HUES6 (cell line): Measurements from ENCODE around the gene HES1.

Experiments
- H3K27ac ChIP-seq: 2 replicates; pipeline ENCODE4 v1.7.0; 2013; ENCODE audit warnings: low read depth, mild to moderate bottlenecking, low read length, inconsistent platforms
- H3K27me3 ChIP-seq: 2 replicates; pipeline ENCODE4 v1.6.1; 2013; ENCODE audit warnings: low read length; ENCODE audit not compliant: control insufficient read depth, insufficient read depth
- H3K36me3 ChIP-seq: 2 replicates; pipeline ENCODE4 v1.6.1; 2013; ENCODE audit warnings: low read length; ENCODE audit not compliant: control insufficient read depth, insufficient read depth
- H3K4me1 ChIP-seq: 2 replicates; pipeline ENCODE4 v1.6.1; 2013; ENCODE audit warnings: low read length; ENCODE audit not compliant: control insufficient read depth, insufficient read depth
- H3K4me3 ChIP-seq: 2 replicates; pipeline ENCODE4 v1.5.1; 2013; ENCODE audit warnings: low read depth, low read length
- H3K9ac ChIP-seq: one replicate; pipeline ENCODE4 v1.6.1; 2013; ENCODE audit warnings: mild to moderate bottlenecking, low read length
- H3K9me3 ChIP-seq: 2 replicates; pipeline ENCODE4 v1.6.1; 2013; ENCODE audit warnings: low read depth, low read length; ENCODE audit not compliant: control insufficient read depth, insufficient read depth

HES1 gene

DNA sequence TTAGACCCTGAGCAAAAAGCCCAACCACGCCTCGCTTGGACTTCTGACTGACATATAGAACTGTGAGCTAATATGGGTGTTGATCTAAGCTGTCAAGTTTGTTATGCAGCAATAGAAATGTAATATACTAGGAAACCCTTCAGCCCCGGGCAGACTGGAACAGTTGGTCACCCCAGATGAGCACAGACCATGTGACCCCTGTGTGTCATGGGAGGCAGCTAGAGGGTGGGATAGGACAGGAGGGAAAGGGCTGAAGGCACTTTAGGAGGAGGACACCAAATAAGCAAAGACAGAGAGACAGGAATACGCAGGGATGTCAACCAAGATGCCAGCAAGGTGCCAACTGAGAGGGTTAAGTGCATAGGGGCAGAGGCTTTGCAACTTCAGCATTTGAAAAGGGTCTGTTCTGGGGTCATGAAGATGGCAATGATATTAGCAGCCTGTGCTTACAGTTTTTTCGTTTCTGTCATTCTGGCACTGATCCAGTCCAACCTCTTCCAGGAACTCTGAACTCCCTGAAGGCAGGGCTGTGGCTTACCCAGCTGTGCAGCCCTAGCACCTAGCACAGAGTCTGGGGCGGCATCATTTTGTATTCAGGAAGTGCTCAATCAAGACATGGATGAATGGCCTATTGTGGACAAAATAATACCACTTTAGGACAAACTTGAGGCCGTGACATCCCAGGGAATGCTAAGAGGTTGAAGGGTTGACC, 51.4 kb downstream of the HES1 start:
- Histone ChIP-seq H3K27ac (no peak overlapping the region), H3K36me3 (no peaks in the 10 kb centered on the region), H3K4me1 (peaks cover 7% of the 10 kb centered on the region), H3K9me3 (no peaks in the 10 kb centered on the region), H3K4me3 (no peak overlapping the region), H3K27me3 (no peaks in the 10 kb centered on the region), H3K9ac (no peak overlapping the region)
